GM18873 (cell line): Measurements from ENCODE around the gene RETN.

Experiments
- ATAC-seq: cut with Tn5 transposase; IDR thresholded peaks from one replicate; pipeline ENCODE4 v1.9.1; 2021; ENCODE audit warnings: mild to moderate bottlenecking, moderate library complexity, moderate number of reproducible peaks; ENCODE audit not compliant: unreplicated experiment, low FRiP score

RETN gene

GRCh38 chr19:7668842-7669241 is at the start of gene RETN:
RETN (plus strand) TSS chr19:7669049; CDS start chr19:7669327, 278 bp downstream.
- ATAC-seq = no peak

- no peak for ATAC-seq
Observed at GRCh38 chr19:7619671-7620441, 49.0 kb upstream of the RETN start.

GRCh38 chr19:7620442-7621412 is 48.1 kb upstream of the RETN start:
- ATAC-seq = no peak

- no peak for ATAC-seq
Observed at GRCh38 chr19:7622933-7623685, 45.7 kb upstream of the RETN start.

- no peak for ATAC-seq
Observed at GRCh38 chr19:7623725-7624603, 44.9 kb upstream of the RETN start.

- ATAC-seq = no peak
Observed at GRCh38 chr19:7624810-7625209, 44.0 kb upstream of the RETN start.

GRCh38 chr19:7625763-7626372 is 43.0 kb upstream of the RETN start:
- ATAC-seq = no peak

GRCh38 chr19:7627166-7627565 is 41.7 kb upstream of the RETN start:
- ATAC-seq = no peak

GRCh38 chr19:7628589-7629311 is 40.1 kb upstream of the RETN start:
- no peak for ATAC-seq

- peak; percentile 84 for ATAC-seq
Observed at GRCh38 chr19:7629347-7630054, 39.3 kb upstream of the RETN start, which contains the start of the genes PET100 and XAB2. PET100 (plus strand) TSS chr19:7629793; CDS start chr19:7629834, 41 bp downstream. XAB2 (minus strand) TSS chr19:7629545; CDS start chr19:7629527, 18 bp downstream.

- ATAC-seq = no peak
Observed at GRCh38 chr19:7631577-7631976, 37.3 kb upstream of the RETN start.

GRCh38 chr19:7632340-7633203 is 36.3 kb upstream of the RETN start:
- no peak for ATAC-seq

GRCh38 chr19:7633698-7634097 is 35.2 kb upstream of the RETN start, which contains the start of gene PCP2:
PCP2 (minus strand) TSS chr19:7633719; CDS start chr19:7633457, 262 bp downstream.
- no peak for ATAC-seq

GRCh38 chr19:7635670-7636069 is 33.2 kb upstream of the RETN start:
- no peak for ATAC-seq

- no peak for ATAC-seq
Observed at GRCh38 chr19:7636317-7636690, 32.5 kb upstream of the RETN start.

- ATAC-seq = no peak
Observed at GRCh38 chr19:7636691-7637373, 32.0 kb upstream of the RETN start, which contains the start of gene STXBP2. STXBP2 (plus strand) TSS chr19:7637110; CDS start chr19:7637150, 40 bp downstream.
